ENCODE measurements around the gene NPNT. TPM values are rescaled to one million over a fixed set of nuclear protein-coding genes. Genes with fewer than 3 reads are reported as not detected.

Gene NPNT
- total and polyA plus RNA-seq, 9 donors = 4.3 to 49.9 (median 16.0) TPM

GRCh38 chr4:106010761-106011160 is 115.5 kb downstream of the NPNT start:
- H3K27ac ChIP-seq = no peak overlapping the region
- no peak for TF ChIP-seq POLR2A (IDR thresholded peaks at IDR 0.05)
- intact Hi-C loops (cut with DNase I) = no loop called here
- H3K36me3 ChIP-seq = no peaks in the 10 kb centered on the region
- H3K27me3 ChIP-seq = no peaks in the 10 kb centered on the region
- H3K4me1 ChIP-seq (ENCODE audit: insufficient read depth) = no peaks in the 10 kb centered on the region
- H3K4me3 ChIP-seq = no peak overlapping the region
- no peak for DNase-seq
- 88 to 96% (median 92%) methylated on average over 2 of the region's 2 CpGs for WGBS, 3 donors
- H3K9me3 ChIP-seq = no peaks in the 10 kb centered on the region

GRCh38 chr4:106011387-106011786 is 116.1 kb downstream of the NPNT start:
- intact Hi-C loops (cut with DNase I) = no loop called here
- TF ChIP-seq POLR2A (IDR thresholded peaks at IDR 0.05) = no peak
- no peak for TF ChIP-seq EP300 (IDR thresholded peaks at IDR 0.05)
- no peak for TF ChIP-seq CTCF (IDR thresholded peaks at IDR 0.05)
- H3K4me1 ChIP-seq (ENCODE audit: insufficient read depth) = no peaks in the 10 kb centered on the region
- H3K27me3 ChIP-seq = no peaks in the 10 kb centered on the region
- H3K9me3 ChIP-seq = no peaks in the 10 kb centered on the region
- H3K36me3 ChIP-seq = no peaks in the 10 kb centered on the region
- 98 to 100% (median 100%) methylated on average over 1 of the region's 1 CpG for WGBS, 3 donors
- no peak overlapping the region for H3K4me3 ChIP-seq
- DNase-seq = no peak
- no peak overlapping the region for H3K27ac ChIP-seq

- H3K36me3 ChIP-seq = no peaks in the 10 kb centered on the region
- intact Hi-C loops (cut with DNase I) = no loop called here
- 72 to 83% (median 82%) methylated on average over 5 of the region's 5 CpGs for WGBS, 3 donors
- H3K27me3 ChIP-seq = no peaks in the 10 kb centered on the region
- H3K4me1 ChIP-seq (ENCODE audit: insufficient read depth) = no peaks in the 10 kb centered on the region
- TF ChIP-seq CTCF (IDR thresholded peaks at IDR 0.05) (no peak), EP300 (IDR thresholded peaks at IDR 0.05) (no peak), POLR2A (IDR thresholded peaks at IDR 0.05) (no peak)
- no peak for DNase-seq
- H3K9me3 ChIP-seq = no peaks in the 10 kb centered on the region
- no peak overlapping the region for H3K4me3 ChIP-seq
- H3K27ac ChIP-seq = no peak overlapping the region
Observed at GRCh38 chr4:106017975-106018374, 122.7 kb downstream of the NPNT start.

- H3K27me3 ChIP-seq = no peaks in the 10 kb centered on the region
- no peak overlapping the region for H3K4me3 ChIP-seq
- no peaks in the 10 kb centered on the region for H3K4me1 ChIP-seq (ENCODE audit: insufficient read depth)
- intact Hi-C loops (cut with DNase I) = no loop called here
- no peaks in the 10 kb centered on the region for H3K36me3 ChIP-seq
- H3K27ac ChIP-seq = no peak overlapping the region
- DNase-seq = no peak
- TF ChIP-seq POLR2A (IDR thresholded peaks at IDR 0.05) (no peak), CTCF (IDR thresholded peaks at IDR 0.05) (no peak), EP300 (IDR thresholded peaks at IDR 0.05) (no peak)
- no peaks in the 10 kb centered on the region for H3K9me3 ChIP-seq
Observed at GRCh38 chr4:106019771-106020170, 124.5 kb downstream of the NPNT start.

Other genes starting within 250 kb of the NPNT start
- gene INTS12, start 186.8 kb upstream of the NPNT start, total RNA-seq = 10 to 100 TPM in 6 of 7 donors, 1 to 10 TPM in 1; 8.2 to 18.5 (median 13.4) TPM
- 10 to 100 TPM; 13.4 to 24.9 TPM for gene INTS12, start 186.8 kb upstream of the NPNT start, polyA plus RNA-seq
- gene GSTCD, start 186.7 kb upstream of the NPNT start, total RNA-seq = 10 to 100 TPM in 3 of 7 donors, 1 to 10 TPM in 4; 5.5 to 10.4 (median 6.8) TPM
- gene GSTCD, start 186.7 kb upstream of the NPNT start, polyA plus RNA-seq = 1 to 10 TPM; 2.0 to 5.8 TPM